HS-5 (cell line): ENCODE measurements around the gene ONECUT1.

Source experiments
- DNase-seq: peaks from one replicate; pipeline ENCODE4 v3.0.0-alpha.2; 2012; ENCODE audit warnings: low read depth

The ONECUT1 gene

GRCh38 chr15:52796753-52797520 lies 6.8 kb upstream of the ONECUT1 start:
- DNase-seq: no peak

DNA sequence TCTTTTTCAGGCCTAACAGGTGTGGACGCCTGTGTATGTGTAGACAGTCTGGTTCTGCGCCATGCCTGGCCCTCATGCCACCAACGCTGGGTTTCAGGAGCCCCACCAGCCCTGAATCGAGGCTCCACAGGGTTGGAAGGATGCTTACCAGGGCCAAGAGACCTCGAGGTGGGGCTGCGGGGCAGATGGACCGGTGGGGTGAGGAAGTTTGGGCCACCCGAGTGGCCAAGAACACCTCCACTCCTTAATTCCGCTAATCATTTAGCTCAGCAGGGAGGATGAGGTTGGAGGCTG lies 6.0 kb upstream of the ONECUT1 start:
- DNase-seq: no peak

DNA sequence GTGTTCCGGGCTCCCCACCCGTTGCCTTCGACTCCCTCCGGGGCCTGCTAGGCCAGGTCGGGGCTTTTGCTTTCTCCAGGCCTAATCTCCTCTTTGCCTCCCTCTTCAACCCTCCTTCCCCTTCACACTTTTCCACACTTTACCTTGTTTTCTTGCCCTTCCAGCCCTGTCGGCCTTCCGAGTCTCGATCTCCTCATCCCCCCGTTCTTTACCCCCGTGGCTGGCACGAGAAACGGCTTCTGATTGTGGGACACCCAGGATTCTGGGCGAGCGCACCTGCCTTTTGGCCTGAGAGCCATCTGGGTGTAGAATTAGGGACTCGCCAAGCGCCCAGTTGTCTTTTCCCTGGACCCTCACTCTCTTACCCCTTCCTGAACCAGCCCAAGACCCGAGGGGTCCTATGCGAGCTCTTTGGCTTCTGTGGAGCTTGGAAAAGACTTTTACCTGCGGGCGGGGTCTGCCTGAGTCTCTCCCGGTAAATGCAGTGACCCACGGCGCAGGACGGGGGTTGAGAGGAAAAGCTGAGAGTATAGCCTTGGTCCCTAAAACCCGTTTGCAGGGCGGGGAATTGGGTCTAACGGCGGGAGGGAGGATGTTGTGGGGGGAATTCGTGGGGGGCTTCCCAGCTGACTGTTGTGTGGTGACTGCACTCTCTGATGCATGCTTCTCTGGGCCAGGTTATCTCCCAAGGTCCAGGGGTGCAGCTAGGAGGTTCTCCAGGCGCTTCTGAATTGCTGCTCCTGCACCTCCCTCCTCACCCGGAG lies 5.5 kb upstream of the ONECUT1 start:
- DNase-seq: no peak

- no peak for DNase-seq
Observed at GRCh38 chr15:52794665-52795463, 4.7 kb upstream of the ONECUT1 start.

- no peak for DNase-seq
Observed at GRCh38 chr15:52791776-52792175, 1.6 kb upstream of the ONECUT1 start.

GRCh38 chr15:52790941-52791751 lies 1.0 kb upstream of the ONECUT1 start:
- no peak for DNase-seq

DNA sequence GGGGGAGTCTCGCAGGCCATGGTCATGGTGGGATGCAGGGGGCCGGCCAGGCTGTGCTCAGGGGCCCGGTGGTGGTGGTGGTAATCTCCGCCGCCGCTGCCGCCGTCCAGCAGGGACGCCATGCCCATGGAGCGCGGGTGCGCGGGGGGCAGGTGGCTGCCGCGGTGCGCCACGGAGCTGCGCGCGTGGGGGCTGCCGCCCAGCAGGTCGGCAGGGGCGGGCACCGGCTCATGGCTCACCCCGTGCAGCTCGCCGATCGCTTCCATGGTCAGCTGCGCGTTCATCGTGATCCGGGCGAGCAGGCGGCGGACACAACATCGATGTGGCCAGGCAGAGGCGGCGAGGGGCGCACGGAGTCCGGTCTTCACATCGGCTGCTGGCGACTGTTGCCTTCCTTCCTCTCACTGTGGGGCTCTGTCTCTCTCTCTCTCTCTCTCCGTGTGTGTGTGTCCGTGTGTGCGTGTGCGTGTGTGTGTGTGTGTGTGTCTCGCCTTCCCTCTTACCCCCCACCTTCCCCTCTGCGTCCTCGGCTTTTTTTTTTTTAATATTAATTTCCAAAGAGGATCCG lies 451 bp downstream of the ONECUT1 start:
- DNase-seq: no peak

DNA sequence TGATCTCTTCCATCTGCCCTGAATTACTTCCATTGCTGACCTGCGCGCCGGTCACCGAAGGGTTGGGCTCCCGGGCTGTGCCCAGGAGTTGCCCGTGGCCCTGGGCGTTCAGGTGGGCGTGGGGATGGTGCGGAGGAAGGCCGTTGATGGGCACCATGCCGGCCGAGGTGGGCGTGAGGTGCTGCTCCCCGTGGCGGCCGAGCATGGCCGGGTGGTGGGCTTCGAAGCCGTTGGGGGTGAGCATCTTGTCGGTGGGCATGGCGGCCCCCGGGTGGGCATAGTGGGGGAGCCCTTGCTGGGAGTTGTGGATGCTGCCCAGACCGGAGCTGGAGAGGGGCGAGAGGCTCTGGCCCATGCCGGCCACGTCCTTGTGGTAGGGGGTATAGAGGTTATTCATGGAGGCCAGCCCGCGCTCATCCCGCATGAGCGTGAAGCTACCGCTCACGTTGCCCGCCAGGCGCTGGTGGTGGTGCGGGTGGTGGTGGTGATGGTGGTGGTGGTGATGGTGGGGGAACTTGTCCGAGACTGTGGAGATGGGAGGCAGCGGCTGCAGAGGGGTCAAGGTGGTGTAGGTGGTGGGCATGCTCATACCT lies 1.0 kb downstream of the ONECUT1 start:
- DNase-seq: no peak

GRCh38 chr15:52788099-52788986 lies 1.8 kb downstream of the ONECUT1 start:
- DNase-seq: no peak

- DNase-seq: no peak
Observed at GRCh38 chr15:52787549-52788098, 2.5 kb downstream of the ONECUT1 start.

- DNase-seq: no peak
Observed at GRCh38 chr15:52787123-52787503, 3.0 kb downstream of the ONECUT1 start.

- no peak for DNase-seq
Observed at GRCh38 chr15:52786436-52787122, 3.6 kb downstream of the ONECUT1 start.

- DNase-seq: no peak
Observed at GRCh38 chr15:52785672-52786406, 4.3 kb downstream of the ONECUT1 start.

DNA sequence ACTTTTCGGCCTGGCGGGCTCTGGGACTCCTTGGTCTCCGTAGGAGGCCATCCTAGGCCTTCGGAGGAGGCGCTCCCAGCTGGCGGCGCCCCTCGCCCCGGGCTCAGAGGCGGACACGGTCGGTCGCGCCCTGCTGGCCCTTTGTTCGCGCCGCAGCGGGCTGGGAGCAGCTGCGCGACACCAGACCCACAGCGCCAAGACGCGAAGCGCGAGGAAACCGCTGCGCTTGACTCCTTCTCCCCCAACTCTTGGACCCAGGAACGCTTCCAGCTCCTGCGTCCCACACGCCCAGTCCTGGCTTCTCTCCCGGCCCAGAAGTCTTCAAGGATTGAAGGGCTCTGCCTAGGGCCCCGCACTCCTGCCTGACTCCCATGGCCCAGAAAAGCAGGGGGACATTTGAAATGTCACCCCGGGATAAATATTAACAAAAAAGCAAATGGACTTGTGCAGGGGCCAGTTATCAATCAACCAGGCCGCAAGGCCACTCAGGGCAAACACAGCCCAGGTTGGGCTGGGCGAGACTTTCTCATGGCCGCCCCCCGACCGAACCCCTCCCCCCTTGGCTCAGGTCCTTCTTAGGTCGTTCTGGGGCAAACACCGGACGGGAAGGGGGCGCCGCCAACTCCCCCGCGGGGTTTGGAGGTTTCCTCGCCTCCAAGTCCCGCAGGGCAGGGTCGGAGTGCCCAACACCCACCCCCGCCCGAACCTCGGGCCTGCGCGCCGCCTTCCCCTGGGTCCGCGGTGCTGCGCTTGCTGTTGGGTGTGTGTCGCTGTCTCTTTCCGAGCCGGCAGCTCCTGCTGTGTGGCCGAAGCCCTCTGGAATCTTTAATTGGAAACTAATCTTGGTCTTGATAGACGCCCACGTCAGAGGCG lies 5.1 kb downstream of the ONECUT1 start:
- DNase-seq: no peak

DNA sequence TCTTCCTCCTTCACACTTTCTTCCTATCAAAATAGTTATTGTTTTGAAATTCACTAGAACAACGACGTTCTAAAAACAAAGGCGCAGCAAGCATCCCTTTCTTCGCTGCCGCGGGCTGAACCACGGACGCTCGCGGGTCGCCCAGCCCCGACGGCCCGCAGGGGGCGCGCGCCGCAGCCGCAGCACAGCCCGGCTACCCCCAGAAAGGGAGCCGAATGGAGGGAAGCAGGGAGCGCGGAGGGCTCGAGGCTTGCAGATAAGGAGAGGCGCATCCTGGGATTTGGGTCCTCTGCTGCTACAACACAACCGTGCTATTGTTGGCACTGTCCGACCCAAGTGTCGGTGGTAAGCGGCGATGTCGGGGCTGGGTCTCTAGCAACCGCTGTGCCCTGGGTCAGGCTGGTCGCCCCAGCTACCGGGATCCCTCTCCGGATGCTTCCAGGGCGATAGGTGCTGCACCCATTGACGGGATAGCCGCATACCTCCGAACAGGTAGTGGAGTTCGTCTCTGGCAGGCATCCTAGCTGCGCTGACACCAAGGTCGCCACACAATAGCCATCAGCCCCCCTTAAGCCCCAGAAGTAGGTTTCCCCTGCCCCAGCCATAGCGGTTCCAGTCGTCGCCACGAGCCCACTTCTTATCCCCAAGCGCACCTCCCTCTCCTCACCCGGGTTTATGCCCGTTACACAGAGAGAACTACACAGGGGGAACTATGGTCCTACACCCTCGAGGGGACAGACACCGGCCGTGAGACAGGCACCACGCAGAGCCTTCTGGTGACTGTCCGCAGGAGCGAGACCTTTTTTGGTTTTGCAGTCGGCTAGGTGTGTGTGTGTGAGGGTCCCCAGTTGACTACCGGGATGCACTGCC lies 6.0 kb downstream of the ONECUT1 start:
- DNase-seq: no peak

- DNase-seq: no peak
Observed at GRCh38 chr15:52783191-52783829, 6.8 kb downstream of the ONECUT1 start.
